Kidney (tissue), 14 donors: Measurements from ENCODE around the gene OR10AD1. TPM values are rescaled to one million over a fixed set of nuclear protein-coding genes. Genes with fewer than 3 reads are reported as not detected.
"Not testable (repeated sequence)": the region's sequence is repeated elsewhere in the genome, so short reads cannot be mapped to it uniquely, and the experiment has no call there.

Experiments
- DNase-seq, 5 donors: peaks; one replicate each; pipeline ENCODE4 v3.0.0-alpha.2; 2013 to 2020
- FAIRE-seq: peaks from 2 replicates; lab custom pipeline; 2012; peaks lifted over from hg19 to GRCh38; lab: Jason Lieb, UNC
- H3K27ac ChIP-seq, 2 donors: one replicate each; pipeline ENCODE4 v1.7.0; 2013; ENCODE audit warnings: low read depth in 2 of 2, low read length in 2 of 2, inconsistent platforms in 1 of 2
- H3K27me3 ChIP-seq: one replicate; pipeline ENCODE4 v1.7.1; 2013; ENCODE audit warnings: low read length, inconsistent platforms; ENCODE audit not compliant: control insufficient read depth, insufficient read depth
- H3K36me3 ChIP-seq, 3 donors: one replicate each; pipeline versions ENCODE4 v1.7.0 to v1.7.1; 2013; ENCODE audit warnings: low read length in 3 of 3, control low read depth in 1 of 3, inconsistent platforms in 1 of 3; ENCODE audit not compliant: insufficient read depth in 3 of 3, control insufficient read depth in 2 of 3
- H3K4me1 ChIP-seq, 3 donors: one replicate each; pipeline versions ENCODE4 v1.7.0 to v1.7.1; 2013; ENCODE audit warnings: low read length in 3 of 3, inconsistent platforms in 1 of 3, low read depth in 1 of 3; ENCODE audit not compliant: control insufficient read depth in 2 of 3, insufficient read depth in 2 of 3
- H3K4me3 ChIP-seq, 3 donors: one replicate each; pipeline versions ENCODE4 v1.7.0 to v1.8.1; 2013; ENCODE audit warnings: low read length in 3 of 3, control low read depth in 1 of 3, inconsistent platforms in 1 of 3
- H3K9ac ChIP-seq, 3 donors: one replicate each; pipeline versions ENCODE4 v1.7.0 to v1.7.1; 2013; ENCODE audit warnings: low read length in 3 of 3, control low read depth in 1 of 3, inconsistent platforms in 1 of 3
- H3K9me3 ChIP-seq, 3 donors: one replicate each; pipeline versions ENCODE4 v1.7.0 to v1.7.1; 2013; ENCODE audit warnings: low read length in 3 of 3, control low read depth in 1 of 3, inconsistent platforms in 1 of 3; ENCODE audit not compliant: control insufficient read depth in 2 of 3, insufficient read depth in 1 of 3
- intact Hi-C: fragments of 100-400 bp; cut with DNase I; formaldehyde crosslinking; loops from one replicate; pipeline ENCODE4 v1.11.1; 2022
- polyA plus RNA-seq: library from polyadenylated mRNA; stranded (reverse); fragments of 350-450 nt; fragmentation: Illumina TruSeq; extraction: RNeasy Lipid Tissue Mini Kit (QIAGEN cat#74804); gene quantifications from one replicate; pipeline ENCODE4 v1.2.3, GENCODE V29; 2014; ENCODE audit warnings: low read depth, low replicate concordance; ENCODE audit not compliant: insufficient read depth
- total RNA-seq: library from RNA; stranded (reverse); fragmentation: NEBNext Ultra II Directional; extraction: Animal tissue kit (Norgen Biotek cat#: 25700); gene quantifications from one replicate; pipeline ENCODE4 v1.2.1, GENCODE V29; 2021
- TF ChIP-seq, protein P1 (sequence below): IDR thresholded peaks from 3 replicates; pipeline ENCODE4 v1.5.1; 2012; ENCODE audit warnings: mild to moderate bottlenecking, moderate library complexity, borderline replicate concordance; ENCODE audit not compliant: insufficient read depth; ENCODE audit errors: extremely low read depth
- donor health status: control.
- donor health status: control.
- donor health status: control.
- donor health status: control.
- donor health status: control.
- donor health status: DM: yes; HTN: yes; CAD: no.
- donor health status: Normal renal cell carcinoma (clear cell type).

Gene OR10AD1
- total and polyA plus RNA-seq, 2 donors from 2014 or later = not detected

- peak overlapping the region; percentile 87 to 88 for H3K27ac ChIP-seq
- H3K36me3 ChIP-seq = peaks cover 0 to 7% (median 4%) of the 10 kb centered on the region in 3 donors
- no peaks in the 10 kb centered on the region for H3K27me3 ChIP-seq
- H3K9ac ChIP-seq = peak overlapping the region; percentile 9 to 99 (median 66)
- H3K4me3 ChIP-seq = peak overlapping the region; percentile 98 to 100 (median 98)
- no peak for FAIRE-seq
- no peak for DNase-seq
- TF ChIP-seq, protein P1, sequence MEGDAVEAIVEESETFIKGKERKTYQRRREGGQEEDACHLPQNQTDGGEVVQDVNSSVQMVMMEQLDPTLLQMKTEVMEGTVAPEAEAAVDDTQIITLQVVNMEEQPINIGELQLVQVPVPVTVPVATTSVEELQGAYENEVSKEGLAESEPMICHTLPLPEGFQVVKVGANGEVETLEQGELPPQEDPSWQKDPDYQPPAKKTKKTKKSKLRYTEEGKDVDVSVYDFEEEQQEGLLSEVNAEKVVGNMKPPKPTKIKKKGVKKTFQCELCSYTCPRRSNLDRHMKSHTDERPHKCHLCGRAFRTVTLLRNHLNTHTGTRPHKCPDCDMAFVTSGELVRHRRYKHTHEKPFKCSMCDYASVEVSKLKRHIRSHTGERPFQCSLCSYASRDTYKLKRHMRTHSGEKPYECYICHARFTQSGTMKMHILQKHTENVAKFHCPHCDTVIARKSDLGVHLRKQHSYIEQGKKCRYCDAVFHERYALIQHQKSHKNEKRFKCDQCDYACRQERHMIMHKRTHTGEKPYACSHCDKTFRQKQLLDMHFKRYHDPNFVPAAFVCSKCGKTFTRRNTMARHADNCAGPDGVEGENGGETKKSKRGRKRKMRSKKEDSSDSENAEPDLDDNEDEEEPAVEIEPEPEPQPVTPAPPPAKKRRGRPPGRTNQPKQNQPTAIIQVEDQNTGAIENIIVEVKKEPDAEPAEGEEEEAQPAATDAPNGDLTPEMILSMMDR = no peak
- intact Hi-C loops = no loop called here
- peaks cover 0 to 2% (median 0%) of the 10 kb centered on the region in 3 donors for H3K4me1 ChIP-seq
- H3K9me3 ChIP-seq = no peaks in the 10 kb centered on the region
Measured at GRCh38 chr12:48157889-48158370, 45.2 kb downstream of the OR10AD1 start.

GRCh38 chr12:48157018-48157888 lies 45.8 kb downstream of the OR10AD1 start, which contains the start of gene ASB8:
Gene ASB8 (minus strand): TSS chr12:48157515. CDS start chr12:48153496, 4,019 bp downstream.
- Histone ChIP-seq H3K9ac (peak within 1 kb of the TSS; percentile 45 to 99 (median 93)), H3K4me3 (peak within 1 kb of the TSS; percentile 98 to 100 (median 98))

DNA sequence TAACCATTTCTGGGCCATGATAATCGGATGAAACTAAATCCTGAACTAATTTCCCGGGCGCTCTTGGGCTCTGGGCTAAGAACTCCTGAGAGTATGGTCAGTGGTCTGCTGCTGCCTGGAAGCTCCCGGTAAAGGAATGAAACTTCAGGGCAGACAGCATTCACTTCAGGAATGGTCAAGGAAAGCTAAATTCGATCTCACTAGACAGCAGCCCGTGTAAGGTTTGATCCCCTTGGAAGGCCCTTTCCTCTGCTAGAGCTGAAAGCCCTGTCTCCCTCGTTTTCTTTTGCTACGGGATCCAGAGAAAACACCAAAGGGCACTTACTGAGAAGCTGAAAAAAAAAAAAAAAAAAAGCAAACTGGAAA lies 46.5 kb downstream of the OR10AD1 start:
- intact Hi-C loops = no loop called here
- Histone ChIP-seq H3K9ac (peak overlapping the region; percentile 43 to 99 (median 93)), H3K9me3 (no peaks in the 10 kb centered on the region), H3K36me3 (peaks cover 0 to 15% (median 7%) of the 10 kb centered on the region in 3 donors), H3K27me3 (no peaks in the 10 kb centered on the region), H3K27ac (peak overlapping the region in 1 of 2 donors; percentile 87), H3K4me1 (peaks cover 0 to 2% (median 0%) of the 10 kb centered on the region in 3 donors), H3K4me3 (peak overlapping the region; percentile 98 to 100 (median 98))
- TF ChIP-seq, protein P1 = no peak
- DNase-seq = no peak
- no peak for FAIRE-seq

More at GRCh38 chr12:48157018-48157888, 45.8 kb downstream of the OR10AD1 start, which contains the start of gene ASB8:
- Histone ChIP-seq H3K27ac (peak within 1 kb of the TSS; percentile 87 to 88), H3K4me1 (peaks cover 0 to 2% (median 0%) of the 10 kb centered on the region in 3 donors), H3K9me3 (no peaks in the 10 kb centered on the region), H3K36me3 (peaks cover 0 to 11% (median 5%) of the 10 kb centered on the region in 3 donors), H3K27me3 (no peaks in the 10 kb centered on the region)
- TF ChIP-seq, protein P1 = no peak
- intact Hi-C loops = no loop called here
- DNase-seq (peak; percentile 99 to 100 (median 99)), FAIRE-seq (no peak)

DNA sequence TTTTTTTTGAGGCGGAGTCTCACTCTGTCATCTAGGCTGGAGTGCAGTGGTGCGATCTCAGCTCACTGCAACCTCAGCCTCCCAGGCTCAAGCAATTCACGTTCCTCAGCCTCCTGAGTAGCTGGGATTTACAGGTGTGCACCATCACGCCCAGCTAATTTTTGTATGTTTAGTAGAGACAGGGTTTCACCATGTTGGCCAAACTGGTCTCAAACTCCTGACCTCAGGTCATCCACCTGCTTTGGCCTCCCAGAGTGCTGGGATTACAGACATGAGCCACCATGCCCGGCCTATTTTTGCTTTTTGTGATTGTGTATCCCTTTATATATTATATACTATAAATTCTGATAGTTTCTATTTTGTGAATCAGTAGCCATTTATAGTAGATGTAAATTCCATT lies 47.3 kb downstream of the OR10AD1 start:
- FAIRE-seq, H3K27me3 ChIP-seq, H3K9ac ChIP-seq, intact Hi-C loops, H3K9me3 ChIP-seq, DNase-seq, H3K4me1 ChIP-seq, H3K27ac ChIP-seq: not testable (repeated sequence)
- Histone ChIP-seq H3K4me3 (peak overlapping the region in 1 of 3 donors; percentile 18), H3K36me3 (peaks cover 0 to 23% (median 15%) of the 10 kb centered on the region in 3 donors)
